AG10803 (cell line): ENCODE measurements around the gene DPP3.

ENCODE experiments used
- DNase-seq: peaks from one replicate; pipeline ENCODE4 v3.0.0; 2010; ENCODE audit warnings: low read depth
- H3K4me3 ChIP-seq: 2 replicates; pipeline ENCODE4 v1.5.1; 2011; ENCODE audit warnings: mild to moderate bottlenecking, low read length, control low read depth
- TF ChIP-seq, protein P1 (sequence below): conservative IDR thresholded peaks from 2 replicates; pipeline ENCODE4 v1.5.1; 2011; ENCODE audit warnings: mild to moderate bottlenecking, low read length, control low read depth, inconsistent platforms

Gene DPP3

GRCh38 chr11:66555416-66555815 lies 75.2 kb downstream of the DPP3 start:
- DNase-seq: no peak
- H3K4me3 ChIP-seq: no peak overlapping the region
- TF ChIP-seq, protein P1, sequence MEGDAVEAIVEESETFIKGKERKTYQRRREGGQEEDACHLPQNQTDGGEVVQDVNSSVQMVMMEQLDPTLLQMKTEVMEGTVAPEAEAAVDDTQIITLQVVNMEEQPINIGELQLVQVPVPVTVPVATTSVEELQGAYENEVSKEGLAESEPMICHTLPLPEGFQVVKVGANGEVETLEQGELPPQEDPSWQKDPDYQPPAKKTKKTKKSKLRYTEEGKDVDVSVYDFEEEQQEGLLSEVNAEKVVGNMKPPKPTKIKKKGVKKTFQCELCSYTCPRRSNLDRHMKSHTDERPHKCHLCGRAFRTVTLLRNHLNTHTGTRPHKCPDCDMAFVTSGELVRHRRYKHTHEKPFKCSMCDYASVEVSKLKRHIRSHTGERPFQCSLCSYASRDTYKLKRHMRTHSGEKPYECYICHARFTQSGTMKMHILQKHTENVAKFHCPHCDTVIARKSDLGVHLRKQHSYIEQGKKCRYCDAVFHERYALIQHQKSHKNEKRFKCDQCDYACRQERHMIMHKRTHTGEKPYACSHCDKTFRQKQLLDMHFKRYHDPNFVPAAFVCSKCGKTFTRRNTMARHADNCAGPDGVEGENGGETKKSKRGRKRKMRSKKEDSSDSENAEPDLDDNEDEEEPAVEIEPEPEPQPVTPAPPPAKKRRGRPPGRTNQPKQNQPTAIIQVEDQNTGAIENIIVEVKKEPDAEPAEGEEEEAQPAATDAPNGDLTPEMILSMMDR: no peak

GRCh38 chr11:66556086-66556485 lies 75.9 kb downstream of the DPP3 start:
- no peak overlapping the region for H3K4me3 ChIP-seq
- DNase-seq: no peak
- TF ChIP-seq, protein P1: no peak

GRCh38 chr11:66557733-66558326 lies 77.6 kb downstream of the DPP3 start:
- no peak overlapping the region for H3K4me3 ChIP-seq
- TF ChIP-seq, protein P1: no peak
- no peak for DNase-seq
